K562 (cell line): ENCODE results near the gene VTN. TPM values are rescaled to one million over a fixed set of nuclear protein-coding genes. Genes with fewer than 3 reads are reported as not detected.

Experiments used
- ATAC-seq: fragments of 200-7000 bp; cut with Tn5 transposase; 3 replicates; pipeline ENCODE4 v1.9.1; 2020; ENCODE audit warnings: moderate library complexity
- BruUV-seq: library from RNA; stranded (reverse); fragments of 400-500 nt; replicated peaks from 2 replicates; lab custom pipeline; 2021; lab: Mats Ljungman, UMichigan
- CTCF ChIA-PET: fragments of 300-600 bp; formaldehyde crosslinking; extraction: SDS; loops from one replicate; lab custom pipeline; 2021; ENCODE audit warnings: low intra/inter-chr PET ratio; lab: Yijun Ruan, JAX
- POLR2A ChIA-PET: fragments of 300-600, 350-650 bp; sonication (Branson Sonifier 250); formaldehyde crosslinking; extraction: SDS; loops from one replicate; lab custom pipeline; 2021; ENCODE audit warnings: antibody characterized with exemption, inconsistent platforms; lab: Yijun Ruan, JAX
- DNase-seq, 4 experiments: peaks; one replicate each; pipeline versions ENCODE4 v3.0.0 to v3.0.0-alpha.2; 2011 to 2018; ENCODE audit warnings: low spot score in 3 of 4, mixed read lengths in 3 of 4; ENCODE audit errors: extremely low read depth in 1 of 4
- FAIRE-seq: peaks from 2 replicates; lab custom pipeline; 2011; peaks lifted over from hg19 to GRCh38; lab: Jason Lieb, UNC
- H2AFZ ChIP-seq: 2 replicates; pipeline ENCODE4 v1.6.0; 2011; ENCODE audit warnings: low read depth, low read length, control low read depth, inconsistent platforms
- H3K27ac ChIP-seq: fragments of 200-600 bp; 3 replicates; pipeline ENCODE4 v1.8.0; 2011; ENCODE audit warnings: low read depth, mild to moderate bottlenecking, control low read depth, inconsistent platforms, low read length, moderate library complexity, mixed read lengths; ENCODE audit errors: extremely low read depth
- H3K27me3 ChIP-seq, 2 experiments: fragments of 300-600 bp in 1 of 2; 2 replicates in 1 of 2; 3 replicates in 1 of 2; pipeline versions ENCODE4 v1.6.0 to v1.8.0; 2011; ENCODE audit warnings: inconsistent platforms in 2 of 2, low read length in 2 of 2, mild to moderate bottlenecking in 1 of 2, mixed read lengths in 1 of 2, moderate library complexity in 1 of 2; ENCODE audit not compliant: control insufficient read depth in 2 of 2, insufficient read depth in 2 of 2
- H3K36me3 ChIP-seq: fragments of 300-600 bp; 3 replicates; pipeline ENCODE4 v1.8.0; 2011; ENCODE audit warnings: mild to moderate bottlenecking, low read length, inconsistent platforms; ENCODE audit not compliant: control insufficient read depth, insufficient read depth
- H3K4me1 ChIP-seq, 2 experiments: fragments of 200-600 bp in 1 of 2; replicated peaks in 1 of 2; 2 replicates in 1 of 2; 3 replicates in 1 of 2; pipeline versions ENCODE4 v1.5.1 to v1.8.0; 2011; ENCODE audit warnings: inconsistent platforms in 2 of 2, low read length in 2 of 2, mild to moderate bottlenecking in 1 of 2, mixed read lengths in 1 of 2, moderate library complexity in 1 of 2; ENCODE audit not compliant: control insufficient read depth in 2 of 2, insufficient read depth in 2 of 2
- H3K4me2 ChIP-seq: 2 replicates; pipeline ENCODE4 v1.6.1; 2011; ENCODE audit warnings: low read length, control low read depth, inconsistent platforms, mixed read lengths; ENCODE audit not compliant: insufficient read depth
- H3K4me3 ChIP-seq: fragments of 200-600 bp; sonication (generic), shearing (Covaris generic); 2 replicates; pipeline ENCODE4 v1.5.1; 2016; ENCODE audit warnings: control low read depth, inconsistent platforms
- H3K79me2 ChIP-seq: fragments of 200-600 bp; 3 replicates; pipeline ENCODE4 v1.8.0; 2011; ENCODE audit warnings: low read length, inconsistent platforms; ENCODE audit not compliant: control insufficient read depth, insufficient read depth
- H3K9ac ChIP-seq, 2 experiments: 2 replicates each; pipeline versions ENCODE4 v1.6.0 to v1.6.1; 2011; ENCODE audit warnings: low read depth in 2 of 2, low read length in 2 of 2, control low read depth in 1 of 2, inconsistent platforms in 1 of 2, mild to moderate bottlenecking in 1 of 2, mixed read lengths in 1 of 2; ENCODE audit not compliant: insufficient read depth in 1 of 2
- H3K9me1 ChIP-seq: one replicate; pipeline ENCODE4 v1.6.0; 2011; ENCODE audit warnings: inconsistent platforms, mild to moderate bottlenecking, low read length, moderate library complexity; ENCODE audit not compliant: control insufficient read depth, insufficient read depth
- H3K9me3 ChIP-seq: replicated peaks from 2 replicates; pipeline ENCODE4 v1.5.1; 2011; ENCODE audit warnings: low read depth, low read length, inconsistent platforms; ENCODE audit not compliant: control insufficient read depth, insufficient read depth
- H4K20me1 ChIP-seq: replicated peaks from 2 replicates; pipeline ENCODE4 v1.6.1; 2011; ENCODE audit warnings: low read length, inconsistent platforms, mixed read lengths; ENCODE audit not compliant: control insufficient read depth, insufficient read depth
- CEBPB ChIP-seq: fragments of 450-650 bp; IDR thresholded peaks from 2 replicates; pipeline ENCODE4 v1.6.1; 2016; ENCODE audit warnings: missing genetic modification characterization, missing compliant biosample characterization
- FOXK2 ChIP-seq, 2 experiments: fragments of 450-650 bp; IDR thresholded peaks in 1 of 2; conservative IDR thresholded peaks in 1 of 2; 2 replicates each; pipeline ENCODE4 v1.6.1; 2016; ENCODE audit warnings: low read depth in 2 of 2, mild to moderate bottlenecking in 1 of 2
- KLF6 ChIP-seq: fragments of 250-450 bp; sonication (Bioruptor Pico); IDR thresholded peaks from 2 replicates; pipeline ENCODE4 v1.4.0; 2020; ENCODE audit warnings: mild to moderate bottlenecking, moderate library complexity, borderline replicate concordance
- MBD2 ChIP-seq: sonication (generic); IDR thresholded peaks from 2 replicates; pipeline ENCODE4 v1.6.1; 2016; ENCODE audit warnings: low read depth, borderline replicate concordance
- WGBS: fragments of 100-300 bp; shearing (Covaris generic); methylation state at CpG from one replicate; pipeline ENCODE4 v1.1.6; 2016; ENCODE audit warnings: low coverage, mixed read lengths; ENCODE audit not compliant: insufficient coverage; ENCODE audit errors: missing lambda C conversion rate; 5-methylcytosine and 5-hydroxymethylcytosine counted together
- in situ Hi-C: fragments of 300-500 bp; cut with MboI; formaldehyde crosslinking; loops from 4 replicates; pipeline ENCODE4 v1.15.0; 2018; ENCODE audit warnings: inconsistent platforms, mixed read lengths
- intact Hi-C: fragments of 100-400 bp; cut with micrococcal nuclease; formaldehyde crosslinking; loops from 2 replicates; pipeline ENCODE4 v1.14.2; 2022
- polyA plus RNA-seq, 8 experiments: library from polyadenylated mRNA; depleted of rRNA in 4 of 8; stranded (reverse) in 5 of 8; unstranded in 3 of 8; fragments of >200 nt; fragmentation: Nextera tagmentation in 2 of 8; fragmentation: Illumina TruSeq in 1 of 8; extraction: Ambion mirVana in 2 of 8; extraction: Trizol in 1 of 8; gene quantifications; 2 replicates each; pipeline versions ENCODE4 v1.2.1 to v1.2.3, GENCODE V29; 2011 to 2014; ENCODE audit warnings: inconsistent platforms in 1 of 8, missing spikeins in 1 of 8
- total RNA-seq, 7 experiments: library from RNA; depleted of rRNA in 6 of 7; stranded (reverse); fragments of >200 nt in 6 of 7; fragmentation: Illumina TruSeq in 2 of 7; extraction: Trizol in 2 of 7; gene quantifications; 2 replicates each; pipeline versions ENCODE4 v1.2.1 to v1.2.3, GENCODE V29; 2011 to 2021; ENCODE audit warnings: low replicate concordance in 1 of 7

VTN gene
- total and polyA plus RNA-seq, 9 of the 15 experiments (the other 6 are each of a cell fraction or from before 2014, with no cell fraction given): 0.13 to 1.0 (median 0.29) TPM; not detected in 1

GRCh38 chr17:28325211-28325610 lies 44.9 kb downstream of the VTN start (continued):
- TF ChIP-seq MBD2: no peak

GRCh38 chr17:28324781-28325180 lies 45.3 kb downstream of the VTN start:
- H2AFZ ChIP-seq: no peak overlapping the region
- H3K4me2 ChIP-seq: no peak overlapping the region
- POLR2A ChIA-PET: interaction anchor here (0.7 to 1.5 kb wide), 2 partner anchors 11 to 32 kb away, joined by 3 to 11 read pairs; partner anchors contain the start of genes IFT20, POLDIP2 and TNFAIP1
- 96% methylated on average over 2 of the region's 3 CpGs for WGBS
- no peak overlapping the region for H3K4me3 ChIP-seq
- H3K9me3 ChIP-seq: no peaks in the 10 kb centered on the region; the same call in 1 of the 2 replicates
- H3K9me1 ChIP-seq: no peaks in the 10 kb centered on the region
- H3K9ac ChIP-seq: no peak overlapping the region
- DNase-seq (no peak), ATAC-seq (no peak), FAIRE-seq (no peak)
- no TSS peak for BruUV-seq
- CTCF ChIA-PET: no interaction called here
- H3K27me3 ChIP-seq: no peaks in the 10 kb centered on the region
- peaks cover 60% of the 10 kb centered on the region for H3K79me2 ChIP-seq
- peaks cover 84% of the 10 kb centered on the region for H3K36me3 ChIP-seq
- 0 out of 2 replicates have a peak, but pooled peaks cover 18% of the 10 kb centered on the region for H4K20me1 ChIP-seq
- in situ Hi-C loops (no loop called here), intact Hi-C loops (no loop called here)
- H3K27ac ChIP-seq: no peak overlapping the region
- no peak for TF ChIP-seq KLF6 (CRISPR knock-in tag)
- H3K4me1 ChIP-seq: peaks cover 11 to 12% of the 10 kb centered on the region in 2 experiments; a peak in 4 of 5 replicates

GRCh38 chr17:28324267-28324745 lies 45.8 kb downstream of the VTN start:
- H3K36me3 ChIP-seq: peaks cover 82% of the 10 kb centered on the region
- POLR2A ChIA-PET: interaction anchor here (1.4 kb wide), 1 partner anchor 11 kb away, joined by 5 read pairs; the partner anchor contains the start of genes IFT20 and TNFAIP1
- no peak overlapping the region for H3K9ac ChIP-seq
- peaks cover 11 to 14% of the 10 kb centered on the region in 2 experiments; a peak in 4 of 5 replicates for H3K4me1 ChIP-seq
- in situ Hi-C loops (no loop called here), intact Hi-C loops (no loop called here)
- no peak for ATAC-seq
- no peaks in the 10 kb centered on the region; the same call in 1 of the 2 replicates for H3K9me3 ChIP-seq
- peak; percentile 57 for TF ChIP-seq CEBPB
- no peak for TF ChIP-seq FOXK2 (conservative IDR thresholded peaks at IDR 0.05 in 1 of 2, IDR thresholded peaks at IDR 0.05 in 1 of 2; ENCODE audit: low read depth in 2 of 2)
- no peak overlapping the region for H3K4me2 ChIP-seq
- H2AFZ ChIP-seq: no peak overlapping the region
- H3K9me1 ChIP-seq: no peaks in the 10 kb centered on the region
- H3K27me3 ChIP-seq: no peaks in the 10 kb centered on the region
- BruUV-seq: no TSS peak
- H3K27ac ChIP-seq: no peak overlapping the region
- H4K20me1 ChIP-seq: 0 out of 2 replicates have a peak, but pooled peaks cover 18% of the 10 kb centered on the region
- no peak for DNase-seq
- H3K79me2 ChIP-seq: peaks cover 65% of the 10 kb centered on the region
- CTCF ChIA-PET: no interaction called here
- WGBS: 91% methylated on average over 5 of the region's 5 CpGs
- no peak overlapping the region for H3K4me3 ChIP-seq
- no peak for FAIRE-seq
